Gastrocnemius medialis (tissue), 4 donors: Measurements from ENCODE around the gene ST6GALNAC2. TPM values are rescaled to one million over a fixed set of nuclear protein-coding genes. Genes with fewer than 3 reads are reported as not detected.

ENCODE experiments used
- ATAC-seq, 2 donors: fragments of 150-250 bp; one replicate each; pipeline ENCODE4 v1.9.1; 2016
- DNase-seq, 2 donors: peaks; one replicate each; pipeline ENCODE4 v3.0.0-alpha.2; 2019
- H3K27ac ChIP-seq, 4 donors: fragments of 200-600 bp; sonication (generic); 1 replicate in 1 of 4; 2 replicates in 3 of 4; pipeline ENCODE4 v1.5.1; 2016 to 2018; ENCODE audit warnings: mild to moderate bottlenecking in 2 of 4, moderate library complexity in 1 of 4
- H3K27me3 ChIP-seq, 3 donors: fragments of 200-600 bp; sonication (generic) in 2 of 3; 1 replicate in 1 of 3; 2 replicates in 2 of 3; pipeline versions ENCODE4 v1.5.1 to v1.6.0; 2016 to 2019; ENCODE audit warnings: mild to moderate bottlenecking in 1 of 3, moderate library complexity in 1 of 3
- H3K36me3 ChIP-seq, 2 donors: fragments of 200-600 bp; sonication (generic) in 1 of 2; one replicate each; pipeline ENCODE4 v1.5.1; 2017 to 2018
- H3K4me1 ChIP-seq, 2 donors: fragments of 200-600 bp; sonication (generic) in 1 of 2; one replicate each; pipeline ENCODE4 v1.5.1; 2016 to 2017; ENCODE audit warnings: mild to moderate bottlenecking in 2 of 2
- H3K4me3 ChIP-seq, 4 donors: fragments of 200-600 bp; sonication (generic) in 3 of 4; 1 replicate in 1 of 4; 2 replicates in 3 of 4; pipeline ENCODE4 v1.5.1; 2016 to 2019; ENCODE audit warnings: mild to moderate bottlenecking in 2 of 4
- H3K9me3 ChIP-seq, 3 donors: fragments of 200-600 bp; sonication (generic) in 2 of 3; 1 replicate in 1 of 3; 2 replicates in 2 of 3; pipeline ENCODE4 v1.5.1; 2016 to 2019
- CTCF ChIP-seq, 5 experiments: fragments of 450-650 bp in 3 of 5; fragments of 200-600 bp in 2 of 5; sonication (generic) in 2 of 5; IDR thresholded peaks in 4 of 5; conservative IDR thresholded peaks in 1 of 5; 1 replicate in 4 of 5; 2 replicates in 1 of 5; pipeline ENCODE4 v1.5.1; 2016 to 2019; ENCODE audit warnings: antibody characterized with exemption in 5 of 5, mild to moderate bottlenecking in 3 of 5, moderate library complexity in 3 of 5
- POLR2A ChIP-seq, 2 donors: fragments of 450-650 bp; IDR thresholded peaks; one replicate each; pipeline ENCODE4 v1.6.1; 2017; ENCODE audit warnings: antibody characterized with exemption in 2 of 2, mild to moderate bottlenecking in 2 of 2, moderate library complexity in 2 of 2
- in situ Hi-C, 4 donors: fragments of 200-750 bp; cut with MboI; loops; one replicate each; pipeline versions ENCODE4 v1.15.0 to v1.8.0; 2017; ENCODE audit warnings: low sequenced_read_pairs in 4 of 4
- intact Hi-C: fragments of 100-400 bp; cut with DNase I; formaldehyde crosslinking; loops from one replicate; pipeline ENCODE4 v1.15.1; 2023; ENCODE audit warnings: low total_unique reads
- total RNA-seq, 4 donors: library from RNA; depleted of rRNA; stranded (reverse); fragments of >200 nt; gene quantifications; one replicate each; pipeline versions ENCODE4 v1.1.0 to v1.2.3, GENCODE V29; 2016

ST6GALNAC2 gene
- total RNA-seq, 4 donors from 2014 or later = 13.6 to 31.1 (median 27.4) TPM

GRCh38 chr17:76544546-76545365 is 40.9 kb downstream of the ST6GALNAC2 start:
- DNase-seq = no peak
- ATAC-seq = no peak
- peak overlapping the region; percentile 51 to 69 (median 63) for H3K27ac ChIP-seq
- TF ChIP-seq CTCF (IDR thresholded peaks at IDR 0.05 in 4 of 5, conservative IDR thresholded peaks at IDR 0.05 in 1 of 5) = no peak
- no peaks in the 10 kb centered on the region for H3K36me3 ChIP-seq
- in situ Hi-C loops (no loop called here), intact Hi-C loops (no loop called here)
- no peaks in the 10 kb centered on the region for H3K9me3 ChIP-seq
- no peak overlapping the region for H3K4me3 ChIP-seq
- H3K4me1 ChIP-seq = peaks cover 69 to 73% of the 10 kb centered on the region in 2 donors
- no peaks in the 10 kb centered on the region for H3K27me3 ChIP-seq

DNA sequence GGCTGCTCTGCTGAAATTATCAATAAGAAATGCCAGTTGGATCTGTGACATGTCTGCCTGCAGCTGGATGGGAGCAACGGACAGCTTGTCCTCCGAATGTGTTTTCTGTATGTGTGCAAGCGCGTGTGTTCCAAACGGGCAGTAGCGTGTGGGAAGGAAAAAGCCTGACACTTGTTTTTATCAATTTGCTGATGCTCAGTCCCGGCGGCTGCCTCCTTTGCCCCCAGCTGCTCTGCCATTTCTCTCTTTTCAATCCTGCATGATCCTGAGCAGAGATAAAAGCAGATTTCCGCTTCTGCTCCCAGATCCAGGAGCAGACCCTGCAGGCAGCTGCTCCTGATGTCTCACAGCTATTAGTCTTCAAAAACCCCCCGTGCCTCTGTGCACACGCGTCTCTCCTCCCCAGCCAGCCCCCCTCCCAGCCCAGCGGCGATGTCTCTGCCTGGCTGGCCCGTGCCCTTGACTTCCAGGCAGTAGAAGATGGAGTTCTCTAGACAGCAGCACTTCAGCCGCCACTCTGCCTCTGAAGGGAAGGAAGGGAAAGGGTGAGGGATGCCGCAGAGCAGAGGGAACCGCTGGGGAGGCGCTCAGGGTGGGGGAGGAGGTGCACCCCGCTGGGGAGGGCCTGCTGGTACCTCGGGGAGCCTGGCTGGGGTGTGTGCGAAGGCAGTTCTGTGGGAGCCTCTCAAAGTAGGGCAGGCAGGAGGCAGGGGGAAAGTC is 41.7 kb downstream of the ST6GALNAC2 start:
- no peaks in the 10 kb centered on the region for H3K27me3 ChIP-seq
- intact Hi-C loops (no loop called here), in situ Hi-C loops (no loop called here)
- peak overlapping the region in 1 of 4 donors; percentile 5 for H3K4me3 ChIP-seq
- ATAC-seq = no peak
- no peak for TF ChIP-seq CTCF (IDR thresholded peaks at IDR 0.05 in 4 of 5, conservative IDR thresholded peaks at IDR 0.05 in 1 of 5)
- TF ChIP-seq POLR2A (IDR thresholded peaks at IDR 0.05) = no peak
- no peaks in the 10 kb centered on the region for H3K36me3 ChIP-seq
- no peak for DNase-seq
- peak overlapping the region; percentile 51 to 69 (median 63) for H3K27ac ChIP-seq
- no peaks in the 10 kb centered on the region for H3K9me3 ChIP-seq
- peaks cover 69 to 74% of the 10 kb centered on the region in 2 donors for H3K4me1 ChIP-seq

- TF ChIP-seq POLR2A (IDR thresholded peaks at IDR 0.05) (no peak), CTCF (IDR thresholded peaks at IDR 0.05 in 4 of 5, conservative IDR thresholded peaks at IDR 0.05 in 1 of 5) (no peak)
- Histone ChIP-seq H3K9me3 (no peaks in the 10 kb centered on the region), H3K27ac (peak overlapping the region in 1 of 4 donors; percentile 37), H3K4me1 (peaks cover 64 to 76% of the 10 kb centered on the region in 2 donors), H3K27me3 (no peaks in the 10 kb centered on the region), H3K4me3 (no peak overlapping the region), H3K36me3 (no peaks in the 10 kb centered on the region)
- intact Hi-C loops (no loop called here), in situ Hi-C loops (no loop called here)
- no peak for DNase-seq
- ATAC-seq = no peak
Measured at GRCh38 chr17:76543482-76543825, 42.2 kb downstream of the ST6GALNAC2 start.

- intact Hi-C loops (no loop called here), in situ Hi-C loops (no loop called here)
- ATAC-seq = no peak
- DNase-seq = no peak
- H3K27ac ChIP-seq = no peak overlapping the region
- no peak overlapping the region for H3K4me3 ChIP-seq
- no peaks in the 10 kb centered on the region for H3K36me3 ChIP-seq
- no peaks in the 10 kb centered on the region for H3K9me3 ChIP-seq
- H3K4me1 ChIP-seq = peaks cover 59 to 74% of the 10 kb centered on the region in 2 donors
- no peak for TF ChIP-seq CTCF (IDR thresholded peaks at IDR 0.05 in 4 of 5, conservative IDR thresholded peaks at IDR 0.05 in 1 of 5)
- peaks cover 0 to 4% (median 0%) of the 10 kb centered on the region in 3 donors for H3K27me3 ChIP-seq
Measured at GRCh38 chr17:76542984-76543383, 42.7 kb downstream of the ST6GALNAC2 start.
